Spinal cord (tissue), 10 donors: ENCODE data around the gene CD200. TPM values are rescaled to one million over a fixed set of nuclear protein-coding genes. Genes with fewer than 3 reads are reported as not detected.

ENCODE experiments used
- DNase-seq, 6 donors: peaks; one replicate each; pipeline versions ENCODE4 v3.0.0 to v3.0.0-alpha.2; 2013 to 2015; ENCODE audit warnings: low spot score in 6 of 6, low read depth in 4 of 6
- H3K27ac ChIP-seq: one replicate; pipeline ENCODE4 v1.5.1; 2013; ENCODE audit warnings: low read depth, low read length, control low read depth
- H3K27me3 ChIP-seq: one replicate; pipeline ENCODE4 v1.6.1; 2013; ENCODE audit warnings: low read length; ENCODE audit not compliant: control insufficient read depth, insufficient read depth
- H3K36me3 ChIP-seq: one replicate; pipeline ENCODE4 v1.6.1; 2013; ENCODE audit warnings: low read length; ENCODE audit not compliant: control insufficient read depth, insufficient read depth
- H3K4me1 ChIP-seq: one replicate; pipeline ENCODE4 v1.6.1; 2013; ENCODE audit warnings: low read length; ENCODE audit not compliant: control insufficient read depth, insufficient read depth
- H3K4me3 ChIP-seq: one replicate; pipeline ENCODE4 v1.5.1; 2013; ENCODE audit warnings: low read depth, low read length, control low read depth
- H3K9me3 ChIP-seq: one replicate; pipeline ENCODE4 v1.6.1; 2013; ENCODE audit warnings: low read length; ENCODE audit not compliant: control insufficient read depth, insufficient read depth
- WGBS: methylation state at CpG from one replicate; pipeline ENCODE4 v1.1.5; 2013; ENCODE audit warnings: missing lambda C conversion rate; ENCODE audit not compliant: insufficient coverage; 5-methylcytosine and 5-hydroxymethylcytosine counted together
- long read RNA-seq, 4 donors: transcript quantifications; one replicate each; lab custom pipeline, GENCODE V29; 2026
- polyA plus RNA-seq, 2 donors: library from polyadenylated mRNA; unstranded; fragments of 120-200 nt; gene quantifications; one replicate each; pipeline ENCODE4 v1.2.1, GENCODE V29; 2013; ENCODE audit not compliant: insufficient read length in 2 of 2
- total RNA-seq, 2 donors: library from RNA; depleted of rRNA in 1 of 2; stranded (reverse); fragments of 120-200 nt in 1 of 2; fragments of >200 nt in 1 of 2; gene quantifications; one replicate each; pipeline versions ENCODE4 v1.2.3 to v1.2.4, GENCODE V29; 2013 to 2014
- donor health status: healthy.

CD200 gene
- total RNA-seq (10 to 100 TPM; 26.7 to 38.8 TPM), polyA plus RNA-seq (100 to 1,000 TPM in 1 of 2 donors, 10 to 100 TPM in 1; 99.5 to 106 TPM)
- long read RNA-seq, donor 1, transcript CD200-202 (5 exons, 1,997 nt) = minor isoform, 6 of 58 reads
- long read RNA-seq, donor 1, transcript CD200-201 (6 exons, 2,129 nt) = major isoform, 29 of 58 reads
- long read RNA-seq, donor 1, partial matches to known transcripts = 22 of 58 reads
- long read RNA-seq, donor 1, other reads (novel, unspliced or antisense) = 0 of 58 reads
- long read RNA-seq, donor 2, transcript CD200-201 (6 exons, 2,129 nt) = major isoform, 5 of 5 reads
- long read RNA-seq, donor 2, partial matches to known transcripts = 0 of 5 reads
- long read RNA-seq, donor 2, other reads (novel, unspliced or antisense) = 0 of 5 reads
- long read RNA-seq, donor 3, transcript CD200-201 (6 exons, 2,129 nt) = major isoform, 13 of 17 reads
- long read RNA-seq, donor 3, partial matches to known transcripts = 0 of 17 reads
- long read RNA-seq, donor 3, other reads (novel, unspliced or antisense) = 0 of 17 reads
- long read RNA-seq, donor 4, transcript CD200-201 (6 exons, 2,129 nt) = major isoform, 10 of 25 reads
- long read RNA-seq, donor 4, transcript CD200-202 (5 exons, 1,997 nt) = minor isoform, 8 of 25 reads
- long read RNA-seq, donor 4, partial matches to known transcripts = 5 of 25 reads
- long read RNA-seq, donor 4, other reads (novel, unspliced or antisense) = 0 of 25 reads

DNA sequence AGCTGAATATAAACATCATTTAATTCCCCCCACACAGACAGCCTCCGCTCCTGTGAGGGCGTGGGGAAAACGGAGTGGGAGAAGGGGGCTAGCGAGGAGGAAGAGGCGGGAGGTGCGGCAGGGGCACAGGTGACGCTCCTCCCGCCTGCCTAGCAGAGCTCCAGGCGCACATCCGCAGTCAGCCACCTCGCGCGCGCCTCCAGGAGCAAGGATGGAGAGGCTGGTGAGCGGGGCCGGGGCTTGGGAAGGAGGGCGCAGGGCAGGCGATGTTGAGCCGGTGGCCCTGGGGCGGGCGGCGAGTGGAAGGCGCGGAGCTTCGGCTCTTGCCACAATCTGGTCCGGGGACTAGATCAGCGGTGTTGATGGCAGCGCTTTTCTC, at the start of gene CD200:
CD200 (plus strand) TSS at position 155 of the 379 bp plus-strand sequence; CDS start at position 212, 57 bp downstream.
- Histone ChIP-seq H3K9me3 (no peaks in the 10 kb centered on the region), H3K27ac (peak within 1 kb of the TSS; percentile 99), H3K36me3 (no peaks in the 10 kb centered on the region), H3K4me1 (peaks cover 4% of the 10 kb centered on the region), H3K4me3 (peak within 1 kb of the TSS; percentile 95), H3K27me3 (no peaks in the 10 kb centered on the region)
- DNase-seq = peak; percentile 50 to 94 (median 60)
- WGBS = under 1% methylated on average over 25 of the region's 28 CpGs

DNA sequence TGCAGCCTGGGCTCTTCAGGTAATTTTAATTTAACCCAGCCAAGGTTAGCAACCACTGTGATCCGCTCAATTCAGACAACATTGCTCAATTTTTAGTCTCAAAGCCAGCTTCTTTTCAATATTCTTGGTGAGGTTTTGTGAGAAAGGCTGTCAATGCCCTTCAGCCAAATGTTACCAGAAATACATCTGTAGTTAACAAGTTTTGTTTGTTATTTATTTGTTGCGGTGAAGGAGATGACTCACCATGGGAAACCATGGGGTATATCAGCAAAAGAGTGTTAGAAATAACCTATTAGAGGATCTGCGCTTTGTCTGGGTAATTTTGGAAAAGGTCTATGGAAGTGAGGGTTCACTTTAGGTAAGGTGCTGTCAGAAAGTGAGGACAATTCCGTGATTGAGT, 43.9 kb upstream of the CD200 start:
- 92% methylated on average over 3 of the region's 4 CpGs for WGBS
- H3K4me1 ChIP-seq = peaks cover 2% of the 10 kb centered on the region
- H3K36me3 ChIP-seq = no peaks in the 10 kb centered on the region
- DNase-seq = no peak
- H3K27me3 ChIP-seq = no peaks in the 10 kb centered on the region
- H3K27ac ChIP-seq = no peak overlapping the region
- H3K9me3 ChIP-seq = no peaks in the 10 kb centered on the region
- H3K4me3 ChIP-seq = no peak overlapping the region

DNA sequence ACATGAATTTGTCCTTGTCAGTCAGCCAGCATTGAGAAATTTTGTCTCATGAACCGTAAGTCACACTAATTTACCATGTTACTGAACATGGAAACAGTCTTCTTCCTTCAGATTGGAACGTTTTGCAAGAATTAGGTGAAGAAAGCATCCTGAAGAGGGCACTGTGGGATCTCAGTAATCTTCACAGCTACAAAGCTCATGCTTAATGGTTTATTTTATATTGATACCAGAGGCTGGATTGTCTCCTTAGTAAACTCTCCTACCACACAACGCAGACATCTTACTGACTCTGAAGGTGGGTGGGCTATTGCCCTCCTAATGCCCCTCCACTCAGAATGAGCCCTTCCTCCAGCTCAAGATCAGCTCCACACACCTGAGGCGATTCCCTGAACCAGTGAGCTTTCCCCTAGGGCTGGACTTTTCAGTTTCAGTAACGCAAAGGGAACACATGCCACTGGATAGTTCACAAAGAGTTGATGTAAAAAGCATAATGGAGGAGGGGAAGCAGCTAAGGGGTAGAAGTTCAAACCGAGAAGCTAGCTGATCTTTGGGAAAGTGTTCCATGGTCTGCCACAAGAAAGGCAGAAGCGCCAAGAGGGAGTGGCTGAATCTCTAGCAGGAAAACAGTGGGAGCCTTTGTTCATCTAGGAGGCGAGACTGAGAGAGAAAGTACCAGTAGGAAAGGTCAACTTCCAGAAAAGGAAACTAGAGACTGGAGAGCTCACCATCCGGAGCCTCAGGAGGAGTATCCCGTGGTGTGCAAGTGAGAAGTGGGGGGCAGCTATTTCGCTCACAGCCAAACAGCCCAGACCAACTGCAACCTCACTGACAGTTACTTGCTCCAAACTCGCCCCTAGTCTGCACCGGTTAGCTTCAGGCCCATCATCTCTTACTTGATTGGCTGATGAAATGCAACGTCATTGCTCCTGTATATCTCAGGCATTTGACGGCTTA, 39.3 kb upstream of the CD200 start, which contains the start of gene SLC9C1:
SLC9C1 (minus strand) TSS at position 849 of the 954 bp plus-strand sequence. CDS start 7,425 bp downstream, outside the sequence.
- Histone ChIP-seq H3K27me3 (no peaks in the 10 kb centered on the region), H3K36me3 (no peaks in the 10 kb centered on the region), H3K27ac (peak within 1 kb of the TSS; percentile 93), H3K4me1 (peaks cover 4% of the 10 kb centered on the region), H3K4me3 (peak within 1 kb of the TSS; percentile 43), H3K9me3 (no peaks in the 10 kb centered on the region)
- peak; percentile 52 to 94 (median 70) for DNase-seq
- 26% methylated on average over 8 of the region's 15 CpGs for WGBS

DNA sequence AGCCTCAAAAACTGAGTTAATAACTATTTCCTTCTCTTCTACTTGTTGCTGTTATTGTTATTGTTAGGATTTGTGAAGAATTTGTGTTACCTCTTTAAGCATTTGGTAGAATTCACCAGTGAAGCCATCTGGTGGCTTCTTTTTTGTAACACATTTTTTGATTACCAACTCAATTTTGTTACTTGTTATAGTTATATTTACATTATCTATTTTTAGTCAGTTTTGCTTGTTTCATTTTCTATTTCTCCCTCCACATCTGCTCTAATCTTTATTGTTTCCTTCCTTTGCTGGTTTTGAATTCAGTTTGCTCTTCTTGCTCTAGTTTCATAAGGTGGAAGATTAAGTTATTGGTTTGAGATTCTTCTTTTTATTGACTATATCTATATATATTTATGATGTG, 35.2 kb upstream of the CD200 start:
- no peak overlapping the region for H3K27ac ChIP-seq
- DNase-seq = peak in 1 of 6 donors; percentile 28
- no peaks in the 10 kb centered on the region for H3K36me3 ChIP-seq
- H3K4me1 ChIP-seq = peaks cover 9% of the 10 kb centered on the region
- H3K27me3 ChIP-seq = no peaks in the 10 kb centered on the region
- no peaks in the 10 kb centered on the region for H3K9me3 ChIP-seq
- no peak overlapping the region for H3K4me3 ChIP-seq

GRCh38 chr3:112298781-112299180, 34.2 kb upstream of the CD200 start:
- no peaks in the 10 kb centered on the region for H3K9me3 ChIP-seq
- no peaks in the 10 kb centered on the region for H3K27me3 ChIP-seq
- no peak overlapping the region for H3K4me3 ChIP-seq
- no peaks in the 10 kb centered on the region for H3K36me3 ChIP-seq
- peaks cover 12% of the 10 kb centered on the region for H3K4me1 ChIP-seq
- no peak overlapping the region for H3K27ac ChIP-seq
- DNase-seq = no peak

DNA sequence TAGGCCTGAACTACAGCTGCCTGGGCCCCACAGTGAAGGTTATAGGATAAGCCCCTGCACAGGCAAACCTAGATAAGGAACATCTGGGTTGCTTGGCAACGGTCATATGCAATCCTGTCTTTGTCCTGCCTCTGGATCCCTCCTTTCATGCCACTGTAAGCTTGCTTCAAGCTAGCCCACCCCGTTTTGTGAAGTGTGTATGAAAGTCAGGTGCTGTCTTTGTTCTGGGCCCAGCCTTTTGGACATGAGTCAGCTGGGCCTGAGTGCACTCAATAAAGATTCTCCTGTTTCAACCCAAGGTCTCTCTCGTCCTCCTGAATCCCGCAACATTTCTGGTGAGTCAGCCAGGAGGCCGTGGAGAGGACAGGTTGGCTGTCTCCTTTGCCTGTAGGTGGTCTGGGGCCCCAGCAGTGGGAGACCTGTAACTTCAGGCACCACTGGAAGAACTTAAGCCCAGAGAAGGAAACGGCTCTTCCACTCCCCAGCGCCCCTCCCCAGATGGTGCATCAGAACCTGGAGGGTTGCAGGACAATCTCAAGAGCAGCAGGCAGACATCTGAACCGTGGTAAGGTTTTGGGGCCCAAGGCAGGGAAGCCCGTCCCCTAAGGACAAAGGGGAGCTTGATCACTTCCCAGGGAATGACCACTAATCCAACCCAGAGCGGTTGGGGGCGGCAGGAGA, 30.7 kb upstream of the CD200 start:
- Histone ChIP-seq H3K4me3 (peak overlapping the region; percentile 53), H3K27ac (peak overlapping the region; percentile 88), H3K36me3 (no peaks in the 10 kb centered on the region), H3K4me1 (peaks cover 18% of the 10 kb centered on the region), H3K9me3 (no peaks in the 10 kb centered on the region), H3K27me3 (no peaks in the 10 kb centered on the region)
- WGBS = 74% methylated on average over 8 of the region's 11 CpGs
- DNase-seq = peak in 1 of 6 donors; percentile 20

GRCh38 chr3:112302881-112303763, 29.8 kb upstream of the CD200 start:
- Histone ChIP-seq H3K36me3 (no peaks in the 10 kb centered on the region), H3K27me3 (no peaks in the 10 kb centered on the region), H3K4me3 (peak overlapping the region; percentile 53), H3K9me3 (no peaks in the 10 kb centered on the region), H3K27ac (peak overlapping the region; percentile 88), H3K4me1 (peaks cover 18% of the 10 kb centered on the region)
- DNase-seq = peak; percentile 35 to 84 (median 57)
- WGBS = 20% methylated on average over 10 of the region's 12 CpGs

DNA sequence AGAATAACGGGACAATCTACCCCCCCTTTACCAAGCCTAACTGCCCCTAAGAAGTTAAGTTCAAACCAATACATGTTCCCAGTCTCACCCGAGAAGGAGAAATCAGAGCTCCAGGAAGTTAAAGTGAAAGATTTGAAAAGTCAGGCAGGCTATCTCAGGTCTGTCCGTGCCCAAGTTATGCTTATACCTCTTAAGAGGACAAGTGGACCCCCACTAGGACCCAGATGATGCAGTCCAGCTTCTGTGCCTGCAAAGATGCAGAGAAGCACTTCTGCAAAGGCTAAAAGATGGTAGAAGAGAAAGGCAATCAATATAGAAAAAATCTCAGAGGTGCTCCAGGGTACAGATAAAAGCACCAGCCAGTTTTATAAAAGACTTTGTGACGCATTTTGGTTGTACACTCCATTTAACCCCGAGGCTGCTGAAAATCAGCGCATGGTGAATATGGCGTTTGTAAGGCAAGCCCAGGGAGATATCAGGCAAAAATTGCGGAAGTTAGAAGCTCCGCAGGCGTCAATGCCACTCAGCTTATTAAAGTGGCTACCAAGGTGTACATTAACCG, 29.1 kb upstream of the CD200 start:
- 3% methylated on average over 10 of the region's 11 CpGs for WGBS
- Histone ChIP-seq H3K36me3 (no peaks in the 10 kb centered on the region), H3K4me3 (peak overlapping the region; percentile 53), H3K4me1 (peaks cover 18% of the 10 kb centered on the region), H3K9me3 (no peaks in the 10 kb centered on the region), H3K27me3 (no peaks in the 10 kb centered on the region), H3K27ac (peak overlapping the region; percentile 88)
- DNase-seq = peak; percentile 36 to 92 (median 65)
